Astrocyte of the spinal cord (primary cell): Measurements from ENCODE around the gene ATP1A3.
"Not testable (repeated sequence)": the region's sequence is repeated elsewhere in the genome, so short reads cannot be mapped to it uniquely, and the experiment has no call there.

Source experiments
- DNase-seq: peaks from one replicate; pipeline ENCODE4 v3.0.0; 2011; ENCODE audit warnings: low read depth, low spot score
- H3K4me3 ChIP-seq: 2 replicates; pipeline ENCODE4 v1.5.1; 2011; ENCODE audit warnings: low read depth, mild to moderate bottlenecking, low read length, moderate library complexity
- in situ Hi-C: cut with HindIII; loops from 2 replicates; pipeline ENCODE4 v1.10.0; 2017; ENCODE audit warnings: low sequenced_read_pairs
- TF ChIP-seq, protein P1 (sequence below): IDR thresholded peaks from 2 replicates; pipeline ENCODE4 v1.5.1; 2012; ENCODE audit warnings: low read depth, mild to moderate bottlenecking, low read length, inconsistent platforms

The ATP1A3 gene

GRCh38 chr19:41994521-41994971 is 516 bp upstream of the ATP1A3 start:
- no peak for DNase-seq
- in situ Hi-C loops: no loop called here
- no peak overlapping the region for H3K4me3 ChIP-seq
- TF ChIP-seq, protein P1, sequence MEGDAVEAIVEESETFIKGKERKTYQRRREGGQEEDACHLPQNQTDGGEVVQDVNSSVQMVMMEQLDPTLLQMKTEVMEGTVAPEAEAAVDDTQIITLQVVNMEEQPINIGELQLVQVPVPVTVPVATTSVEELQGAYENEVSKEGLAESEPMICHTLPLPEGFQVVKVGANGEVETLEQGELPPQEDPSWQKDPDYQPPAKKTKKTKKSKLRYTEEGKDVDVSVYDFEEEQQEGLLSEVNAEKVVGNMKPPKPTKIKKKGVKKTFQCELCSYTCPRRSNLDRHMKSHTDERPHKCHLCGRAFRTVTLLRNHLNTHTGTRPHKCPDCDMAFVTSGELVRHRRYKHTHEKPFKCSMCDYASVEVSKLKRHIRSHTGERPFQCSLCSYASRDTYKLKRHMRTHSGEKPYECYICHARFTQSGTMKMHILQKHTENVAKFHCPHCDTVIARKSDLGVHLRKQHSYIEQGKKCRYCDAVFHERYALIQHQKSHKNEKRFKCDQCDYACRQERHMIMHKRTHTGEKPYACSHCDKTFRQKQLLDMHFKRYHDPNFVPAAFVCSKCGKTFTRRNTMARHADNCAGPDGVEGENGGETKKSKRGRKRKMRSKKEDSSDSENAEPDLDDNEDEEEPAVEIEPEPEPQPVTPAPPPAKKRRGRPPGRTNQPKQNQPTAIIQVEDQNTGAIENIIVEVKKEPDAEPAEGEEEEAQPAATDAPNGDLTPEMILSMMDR: no peak

GRCh38 chr19:41991925-41992569 is 2.0 kb downstream of the ATP1A3 start:
- DNase-seq, in situ Hi-C loops, H3K4me3 ChIP-seq: not testable (repeated sequence)

DNA sequence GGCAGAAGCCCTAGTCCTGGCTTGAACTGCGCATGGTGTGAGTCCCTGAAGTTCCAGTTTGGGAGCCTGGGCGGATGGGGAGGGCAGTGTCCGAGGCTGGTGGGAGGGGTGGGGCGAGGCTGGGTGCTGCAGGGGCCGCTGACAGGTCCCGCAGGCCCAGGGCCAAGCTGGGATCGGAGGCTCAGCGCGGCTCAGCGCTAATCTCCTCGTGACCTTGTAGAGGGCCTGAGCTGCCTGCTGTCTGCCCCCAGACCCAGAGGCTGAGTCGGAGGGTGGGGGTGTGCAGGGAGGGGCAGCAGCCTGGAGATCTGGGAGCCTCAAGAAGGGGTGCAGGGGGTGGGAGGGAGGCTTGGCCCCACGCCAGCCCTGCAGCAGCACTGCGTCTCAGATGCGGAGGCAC is 3.0 kb downstream of the ATP1A3 start:
- in situ Hi-C loops: no loop called here
- H3K4me3 ChIP-seq: no peak overlapping the region
- TF ChIP-seq, protein P1: no peak
- DNase-seq: no peak

DNA sequence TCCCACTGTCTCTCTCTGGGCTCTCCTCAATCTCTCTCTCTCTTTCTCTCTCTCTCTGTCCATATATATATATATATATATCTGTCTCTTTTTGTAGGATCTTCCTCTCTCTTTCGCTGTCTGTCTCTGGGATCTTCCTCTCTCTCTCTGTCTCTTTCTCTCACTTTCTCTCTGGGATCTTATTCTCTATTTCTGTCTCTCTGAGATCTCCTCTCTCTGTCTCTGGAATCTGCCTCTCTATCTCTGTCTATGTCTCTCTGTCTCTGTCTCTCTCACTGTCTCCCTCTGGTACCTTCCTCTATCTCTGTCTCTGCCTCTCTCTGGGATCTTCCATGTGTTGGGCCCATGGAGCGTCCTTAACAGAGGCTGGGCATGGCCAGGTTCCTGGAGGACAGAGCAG is 3.4 kb downstream of the ATP1A3 start:
- no peak for DNase-seq
- in situ Hi-C loops: no loop called here
- H3K4me3 ChIP-seq: no peak overlapping the region

GRCh38 chr19:41990028-41990427 is 4.0 kb downstream of the ATP1A3 start:
- TF ChIP-seq, protein P1: no peak
- H3K4me3 ChIP-seq: no peak overlapping the region
- no peak for DNase-seq
- in situ Hi-C loops: no loop called here

More for the DNA sequence above, 3.4 kb downstream of the ATP1A3 start:
- TF ChIP-seq, protein P1: no peak

DNA sequence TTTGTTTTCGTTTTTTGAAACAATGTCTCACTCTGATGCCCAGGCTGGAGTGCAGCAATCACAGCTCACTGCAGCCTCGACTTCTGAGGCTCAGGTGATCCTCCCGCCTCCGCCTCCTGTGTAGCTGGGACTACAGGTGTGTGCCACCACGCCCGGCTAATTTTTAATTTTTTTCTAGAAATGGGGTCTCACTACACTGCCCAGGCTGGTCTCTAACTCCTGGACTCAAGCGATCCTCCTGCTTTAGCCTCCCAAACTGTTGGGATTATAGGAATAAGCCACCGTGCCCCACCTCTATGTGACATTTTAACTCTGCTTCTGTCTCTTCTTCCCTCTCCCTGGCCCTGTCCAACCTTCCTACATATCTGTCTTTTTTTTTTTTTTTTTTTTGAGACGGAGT is 5.1 kb downstream of the ATP1A3 start:
- in situ Hi-C loops: no loop called here
- TF ChIP-seq, protein P1: no peak
- H3K4me3 ChIP-seq: no peak overlapping the region
- DNase-seq: no peak

GRCh38 chr19:41987141-41987860 is 6.7 kb downstream of the ATP1A3 start:
- TF ChIP-seq, protein P1: no peak
- DNase-seq: no peak

More at GRCh38 chr19:41987141-41987860, 6.7 kb downstream of the ATP1A3 start:
- in situ Hi-C loops: no loop called here
- H3K4me3 ChIP-seq: no peak overlapping the region
